B cell (primary cell): ENCODE results near the gene SFXN3. TPM values are rescaled to one million over a fixed set of nuclear protein-coding genes. Genes with fewer than 3 reads are reported as not detected.

Experiments used
- ATAC-seq: fragments of 200-7000 bp; cut with Tn5 transposase; one replicate; pipeline ENCODE4 v1.10.0; 2021; ENCODE audit warnings: low read depth, mild to moderate bottlenecking, moderate number of reproducible peaks, moderate library complexity
- CTCF ChIA-PET: fragments of 350-600 bp; sonication (Branson Sonifier 250); formaldehyde crosslinking; loops from one replicate; lab custom pipeline; 2021; ENCODE audit warnings: antibody characterized with exemption, inconsistent platforms; lab: Charles Lee
- POLR2A ChIA-PET: fragments of 350-600 bp; sonication (Branson Sonifier 250); formaldehyde crosslinking; loops from one replicate; lab custom pipeline; 2021; ENCODE audit warnings: antibody characterized with exemption; lab: Charles Lee
- DNase-seq: peaks from one replicate; pipeline ENCODE4 v3.0.0; 2013
- H2AFZ ChIP-seq: 2 replicates; pipeline ENCODE4 v1.6.1; 2012; ENCODE audit warnings: mild to moderate bottlenecking, low read depth, low read length; ENCODE audit not compliant: insufficient read depth, poor library complexity, severe bottlenecking
- H3K27ac ChIP-seq, 2 donors: 1 replicate in 1 of 2; 2 replicates in 1 of 2; pipeline ENCODE4 v1.5.1; 2012 to 2013; ENCODE audit warnings: low read length in 2 of 2, mild to moderate bottlenecking in 2 of 2, moderate library complexity in 1 of 2
- H3K27me3 ChIP-seq, 4 experiments: fragments of 200-600 bp in 1 of 4; sonication (generic) in 1 of 4; replicated peaks in 1 of 4; 1 replicate in 2 of 4; 2 replicates in 2 of 4; pipeline versions ENCODE4 v1.6.1 to v1.7.0; 2013 to 2016; ENCODE audit warnings: low read length in 3 of 4, mild to moderate bottlenecking in 2 of 4, mixed read lengths in 1 of 4, moderate library complexity in 1 of 4; ENCODE audit not compliant: insufficient read depth in 4 of 4, control insufficient read depth in 3 of 4; ENCODE audit errors: control extremely low read depth in 1 of 4
- H3K36me3 ChIP-seq, 2 experiments: replicated peaks in 1 of 2; 1 replicate in 1 of 2; 2 replicates in 1 of 2; pipeline versions ENCODE4 v1.6.1 to v1.7.1; 2013; ENCODE audit warnings: low read length in 1 of 2; ENCODE audit not compliant: insufficient read depth in 2 of 2, control insufficient read depth in 1 of 2; ENCODE audit errors: control extremely low read depth in 1 of 2, extremely low read depth in 1 of 2
- H3K4me1 ChIP-seq, 2 donors: fragments of 200-600 bp in 1 of 2; sonication (generic) in 1 of 2; 1 replicate in 1 of 2; 2 replicates in 1 of 2; pipeline versions ENCODE4 v1.5.1 to v1.6.1; 2013 to 2017; ENCODE audit warnings: low read length in 2 of 2; ENCODE audit not compliant: control insufficient read depth in 2 of 2, insufficient read depth in 2 of 2
- H3K4me2 ChIP-seq: replicated peaks from 2 replicates; pipeline ENCODE3; 2012; ENCODE audit warnings: mild to moderate bottlenecking, low read depth, low read length; ENCODE audit not compliant: poor library complexity, severe bottlenecking
- H3K4me3 ChIP-seq, 5 experiments: fragments of 200-600 bp in 1 of 5; sonication (generic) in 1 of 5; 1 replicate in 3 of 5; 2 replicates in 2 of 5; pipeline versions ENCODE4 v1.5.1 to v1.7.0; 2011 to 2016; ENCODE audit warnings: low read length in 4 of 5, mild to moderate bottlenecking in 4 of 5, low read depth in 2 of 5, control low read depth in 1 of 5, moderate library complexity in 1 of 5; ENCODE audit not compliant: insufficient read depth in 1 of 5; ENCODE audit errors: control extremely low read depth in 1 of 5, extremely low read depth in 1 of 5
- H3K79me2 ChIP-seq: fragments of 200-600 bp; sonication (generic); one replicate; pipeline ENCODE4 v1.6.0; 2016; ENCODE audit warnings: low read length; ENCODE audit not compliant: control insufficient read depth, insufficient read depth
- H3K9ac ChIP-seq: fragments of 200-600 bp; sonication (generic); 2 replicates; pipeline ENCODE4 v1.6.1; 2017; ENCODE audit warnings: mild to moderate bottlenecking, low read length, moderate library complexity
- H3K9me3 ChIP-seq, 3 donors: one replicate each; pipeline versions ENCODE4 v1.6.1 to v1.7.1; 2013; ENCODE audit warnings: low read length in 2 of 3; ENCODE audit not compliant: control insufficient read depth in 2 of 3, insufficient read depth in 1 of 3; ENCODE audit errors: control extremely low read depth in 1 of 3
- H4K20me1 ChIP-seq: 2 replicates; pipeline ENCODE4 v1.6.0; 2012; ENCODE audit warnings: mild to moderate bottlenecking, low read length; ENCODE audit not compliant: insufficient read depth, control insufficient read depth, poor library complexity, severe bottlenecking
- H3K27ac Mint-ChIP-seq: one replicate; pipeline ENCODE4 v1.8.0; 2021; ENCODE audit warnings: mixed read lengths
- H3K27me3 Mint-ChIP-seq: one replicate; pipeline ENCODE4 v1.8.0; 2021; ENCODE audit warnings: mixed read lengths
- H3K4me1 Mint-ChIP-seq: one replicate; pipeline ENCODE4 v1.8.0; 2021; ENCODE audit warnings: mixed read lengths
- H3K4me3 Mint-ChIP-seq: one replicate; pipeline ENCODE4 v1.8.0; 2021; ENCODE audit warnings: mixed read lengths
- H3K9me3 Mint-ChIP-seq: one replicate; pipeline ENCODE4 v1.8.0; 2022; ENCODE audit warnings: mixed read lengths; ENCODE audit not compliant: insufficient read depth
- CTCF ChIP-seq: fragments of 200-600 bp; IDR thresholded peaks from one replicate; pipeline ENCODE4 v1.8.0; 2022; ENCODE audit warnings: antibody characterized with exemption, mild to moderate bottlenecking
- EZH2 ChIP-seq: IDR thresholded peaks from 2 replicates; pipeline ENCODE4 v1.6.1; 2012; ENCODE audit warnings: borderline replicate concordance, low read depth, mild to moderate bottlenecking, moderate library complexity, low read length; ENCODE audit not compliant: insufficient read depth, poor library complexity, severe bottlenecking
- WGBS: methylation state at CpG from one replicate; pipeline ENCODE4 v1.1.5; 2013; ENCODE audit warnings: missing lambda C conversion rate; ENCODE audit not compliant: insufficient coverage; 5-methylcytosine and 5-hydroxymethylcytosine counted together
- intact Hi-C: fragments of 100-400 bp; cut with micrococcal nuclease; formaldehyde crosslinking; loops from one replicate; pipeline ENCODE4 v1.10.0; 2022
- polyA plus RNA-seq: library from polyadenylated mRNA; depleted of rRNA; stranded (reverse); fragments of >200 nt; gene quantifications from 2 replicates; pipeline ENCODE4 v1.2.3, GENCODE V29; 2012
- total RNA-seq, 2 donors: library from RNA; stranded (reverse); fragments of 120-200 nt in 1 of 2; gene quantifications; 1 replicate in 1 of 2; 2 replicates in 1 of 2; pipeline versions ENCODE4 v1.2.3 to v1.2.4, GENCODE V29; 2013 to 2022

Gene SFXN3
- total and polyA plus RNA-seq, 2 donors (not counting 1 experiment from before 2014, with no cell fraction given): 44.2 to 51.7 TPM

GRCh38 chr10:101072923-101073322 is 41.9 kb downstream of the SFXN3 start:
- intact Hi-C loops: no loop called here
- DNase-seq: no peak
- TF ChIP-seq EZH2: no peak
- TF ChIP-seq CTCF: no peak
- no peak overlapping the region for H3K27ac ChIP-seq
- 82% methylated on average over 6 of the region's 9 CpGs for WGBS
- H3K9ac ChIP-seq: no peak overlapping the region
- Mint-ChIP-seq H3K27ac (peak overlapping the region; percentile 56), H3K27me3 (peaks cover 21% of the 10 kb centered on the region), H3K4me3 (peak overlapping the region; percentile 10), H3K9me3 (no peaks in the 10 kb centered on the region), H3K4me1 (peaks cover 25% of the 10 kb centered on the region)
- peaks cover 22 to 32% of the 10 kb centered on the region in 2 donors for H3K4me1 ChIP-seq
- H3K4me2 ChIP-seq: peak overlapping the region; percentile 55
- H3K79me2 ChIP-seq: no peaks in the 10 kb centered on the region
- H3K36me3 ChIP-seq: no peaks in the 10 kb centered on the region
- peaks cover 0 to 22% (median 12%) of the 10 kb centered on the region in 4 experiments for H3K27me3 ChIP-seq
- H2AFZ ChIP-seq: no peak overlapping the region
- peaks cover 0 to 8% (median 0%) of the 10 kb centered on the region in 3 donors for H3K9me3 ChIP-seq
- no peaks in the 10 kb centered on the region for H4K20me1 ChIP-seq
- ChIA-PET CTCF (interaction anchor here (16.1 kb wide), 1 partner anchor 23 kb away, joined by 227 read pairs; no protein-coding TSS in a partner anchor), POLR2A (no interaction called here)
- H3K4me3 ChIP-seq: no peak overlapping the region
- no peak for ATAC-seq

- ATAC-seq: no peak
- no CpG with 5 or more reads among the region's 13 CpGs for WGBS
- intact Hi-C loops: no loop called here
- no peak overlapping the region for H3K27ac ChIP-seq
- no peak overlapping the region for H3K27ac Mint-ChIP-seq
- CTCF ChIA-PET: interaction anchor here (1.2 to 3.3 kb wide), 3 partner anchors 22 to 69 kb away, joined by 3 to 15 read pairs (median 4); no protein-coding TSS in a partner anchor
- H4K20me1 ChIP-seq: no peaks in the 10 kb centered on the region
- no peaks in the 10 kb centered on the region for H3K36me3 ChIP-seq
- POLR2A ChIA-PET: interaction anchor here (0.6 to 1.4 kb wide), 2 partner anchors 9 to 42 kb away, joined by 3 to 4 read pairs; partner anchors contain the start of genes PDZD7 and SFXN3
- H2AFZ ChIP-seq: no peak overlapping the region
- H3K4me3 Mint-ChIP-seq: no peak overlapping the region
- H3K27me3 ChIP-seq: peaks cover 0 to 27% (median 19%) of the 10 kb centered on the region in 4 experiments
- peaks cover 27% of the 10 kb centered on the region for H3K27me3 Mint-ChIP-seq
- peaks cover 0 to 8% (median 0%) of the 10 kb centered on the region in 3 donors for H3K9me3 ChIP-seq
- no peaks in the 10 kb centered on the region for H3K79me2 ChIP-seq
- H3K9me3 Mint-ChIP-seq: no peaks in the 10 kb centered on the region
- H3K4me1 Mint-ChIP-seq: peaks cover 25% of the 10 kb centered on the region
- no peak overlapping the region for H3K4me2 ChIP-seq
- no peak for DNase-seq
- H3K9ac ChIP-seq: no peak overlapping the region
- peaks cover 22 to 32% of the 10 kb centered on the region in 2 donors for H3K4me1 ChIP-seq
- no peak overlapping the region for H3K4me3 ChIP-seq
- TF ChIP-seq EZH2 (no peak), CTCF (no peak)
Measured at GRCh38 chr10:101073631-101074030, 42.6 kb downstream of the SFXN3 start.
